Limb (tissue), 2 donors: ENCODE data around the gene PLCH1.
A peak's percentile ranks its signal among the peaks of the same experiment; 100 is the strongest.

Experiments
- DNase-seq, 2 donors: peaks; one replicate each; pipeline ENCODE4 v3.0.0-alpha.2; 2016; ENCODE audit errors: extremely low spot score in 2 of 2

PLCH1 gene

GRCh38 chr3:155744626-155745324 lies at the start of gene PLCH1:
Gene PLCH1 (minus strand): TSS chr3:155745071. CDS start chr3:155704224, 40,847 bp downstream.
- DNase-seq, result peak; percentile 51 to 82

GRCh38 chr3:155792532-155792931 lies 47.7 kb upstream of the PLCH1 start:
- no peak for DNase-seq

GRCh38 chr3:155791190-155791589 lies 46.3 kb upstream of the PLCH1 start:
- DNase-seq, result no peak

GRCh38 chr3:155790272-155790925 lies 45.5 kb upstream of the PLCH1 start:
- DNase-seq, result no peak

GRCh38 chr3:155785662-155786295 lies 40.9 kb upstream of the PLCH1 start:
- DNase-seq, result no peak

GRCh38 chr3:155782390-155782953 lies 37.6 kb upstream of the PLCH1 start:
- DNase-seq, result no peak

GRCh38 chr3:155780291-155780690 lies 35.4 kb upstream of the PLCH1 start:
- DNase-seq, result no peak

- no peak for DNase-seq
Measured at GRCh38 chr3:155778462-155778861, 33.6 kb upstream of the PLCH1 start.

- DNase-seq, result no peak
Measured at GRCh38 chr3:155772801-155773200, 27.9 kb upstream of the PLCH1 start.

GRCh38 chr3:155771126-155771525 lies 26.3 kb upstream of the PLCH1 start:
- DNase-seq, result no peak

GRCh38 chr3:155766206-155766605 lies 21.3 kb upstream of the PLCH1 start:
- no peak for DNase-seq

- no peak for DNase-seq
Measured at GRCh38 chr3:155763870-155764463, 19.1 kb upstream of the PLCH1 start.

GRCh38 chr3:155760653-155761052 lies 15.8 kb upstream of the PLCH1 start:
- no peak for DNase-seq

GRCh38 chr3:155757577-155757976 lies 12.7 kb upstream of the PLCH1 start:
- DNase-seq, result no peak

- DNase-seq, result no peak
Measured at GRCh38 chr3:155753038-155753639, 8.3 kb upstream of the PLCH1 start.

- DNase-seq, result no peak
Measured at GRCh38 chr3:155748611-155749365, 3.9 kb upstream of the PLCH1 start.

- DNase-seq, result no peak
Measured at GRCh38 chr3:155747946-155748290, 3.0 kb upstream of the PLCH1 start.

GRCh38 chr3:155747286-155747945 lies 2.5 kb upstream of the PLCH1 start:
- DNase-seq, result no peak

GRCh38 chr3:155746703-155747102 lies 1.8 kb upstream of the PLCH1 start:
- no peak for DNase-seq

- DNase-seq, result peak in 1 of 2 donors; percentile 41
Measured at GRCh38 chr3:155745795-155746550, 1.1 kb upstream of the PLCH1 start.
